ENCODE measurements around the gene OPCML.

DNA sequence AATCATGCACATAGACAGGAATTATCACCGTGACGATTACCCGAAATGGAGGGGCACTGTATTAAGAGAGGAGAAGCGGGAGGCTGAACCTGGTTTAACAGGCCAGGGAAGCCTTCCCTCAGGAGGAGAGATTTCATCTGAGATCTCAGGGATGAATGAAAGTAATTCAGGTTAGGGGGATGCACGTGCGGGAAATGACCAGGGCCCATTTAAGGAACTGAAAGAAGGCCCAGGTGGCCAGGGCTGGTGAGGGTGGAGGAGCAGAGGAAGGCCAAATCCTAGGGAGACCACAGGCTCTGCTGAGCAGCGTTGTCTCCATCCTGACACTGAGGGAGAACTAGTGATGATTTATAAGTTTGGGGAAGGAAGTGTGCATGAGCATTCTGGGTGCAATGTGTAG is 16.3 kb upstream of the OPCML start:
- TF ChIP-seq, protein P1, sequence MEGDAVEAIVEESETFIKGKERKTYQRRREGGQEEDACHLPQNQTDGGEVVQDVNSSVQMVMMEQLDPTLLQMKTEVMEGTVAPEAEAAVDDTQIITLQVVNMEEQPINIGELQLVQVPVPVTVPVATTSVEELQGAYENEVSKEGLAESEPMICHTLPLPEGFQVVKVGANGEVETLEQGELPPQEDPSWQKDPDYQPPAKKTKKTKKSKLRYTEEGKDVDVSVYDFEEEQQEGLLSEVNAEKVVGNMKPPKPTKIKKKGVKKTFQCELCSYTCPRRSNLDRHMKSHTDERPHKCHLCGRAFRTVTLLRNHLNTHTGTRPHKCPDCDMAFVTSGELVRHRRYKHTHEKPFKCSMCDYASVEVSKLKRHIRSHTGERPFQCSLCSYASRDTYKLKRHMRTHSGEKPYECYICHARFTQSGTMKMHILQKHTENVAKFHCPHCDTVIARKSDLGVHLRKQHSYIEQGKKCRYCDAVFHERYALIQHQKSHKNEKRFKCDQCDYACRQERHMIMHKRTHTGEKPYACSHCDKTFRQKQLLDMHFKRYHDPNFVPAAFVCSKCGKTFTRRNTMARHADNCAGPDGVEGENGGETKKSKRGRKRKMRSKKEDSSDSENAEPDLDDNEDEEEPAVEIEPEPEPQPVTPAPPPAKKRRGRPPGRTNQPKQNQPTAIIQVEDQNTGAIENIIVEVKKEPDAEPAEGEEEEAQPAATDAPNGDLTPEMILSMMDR (IDR thresholded peaks at IDR 0.05), result no peak
- no peak for TF ChIP-seq POLR2A (IDR thresholded peaks at IDR 0.05)
